ENCODE data around the gene ADGRL3.

DNA sequence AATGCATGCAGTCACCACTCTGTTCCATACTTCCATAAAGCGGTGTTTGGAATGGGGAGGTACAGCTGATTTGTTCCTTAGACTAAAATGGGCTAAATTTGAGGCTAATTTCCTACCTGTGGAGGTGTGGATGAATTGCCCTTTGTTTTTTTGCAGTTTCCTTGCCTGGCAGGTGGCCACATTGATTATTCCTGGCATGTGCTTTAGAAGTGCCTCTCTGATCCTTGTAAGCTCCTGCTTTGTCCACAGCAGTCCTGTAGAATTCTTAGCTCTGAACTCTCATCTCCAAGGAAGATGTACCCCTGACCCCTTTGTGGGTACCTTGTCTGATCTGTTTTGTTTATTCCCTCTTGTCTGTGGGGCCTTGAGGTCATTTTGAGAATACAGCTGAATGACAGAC, 136.8 kb downstream of the ADGRL3 start:
- TF ChIP-seq CSDC2 (CRISPR knock-in tag; IDR thresholded peaks at IDR 0.05), result no peak
- no peak for TF ChIP-seq ESRRG (CRISPR knock-in tag; IDR thresholded peaks at IDR 0.05)
- no peak for TF ChIP-seq BACH2 (CRISPR knock-in tag; IDR thresholded peaks at IDR 0.05; ENCODE audit: borderline replicate concordance)
- no peak for TF ChIP-seq TSHZ2 (CRISPR knock-in tag; IDR thresholded peaks at IDR 0.05)
- no peak for TF ChIP-seq CREB5 (CRISPR knock-in tag; IDR thresholded peaks at IDR 0.05; ENCODE audit: low read depth)
- TF ChIP-seq ARNTL (CRISPR knock-in tag; IDR thresholded peaks at IDR 0.05; ENCODE audit: borderline replicate concordance, low read depth), result no peak
- no peak for TF ChIP-seq GLIS3 (CRISPR knock-in tag; IDR thresholded peaks at IDR 0.05)
- TF ChIP-seq ZNF565 (CRISPR knock-in tag; conservative IDR thresholded peaks at IDR 0.05; ENCODE audit: low read depth), result no peak
- no peak for TF ChIP-seq PPARA (CRISPR knock-in tag; IDR thresholded peaks at IDR 0.05; ENCODE audit: borderline replicate concordance)
